Measurements from ENCODE around the gene C20orf96.

DNA sequence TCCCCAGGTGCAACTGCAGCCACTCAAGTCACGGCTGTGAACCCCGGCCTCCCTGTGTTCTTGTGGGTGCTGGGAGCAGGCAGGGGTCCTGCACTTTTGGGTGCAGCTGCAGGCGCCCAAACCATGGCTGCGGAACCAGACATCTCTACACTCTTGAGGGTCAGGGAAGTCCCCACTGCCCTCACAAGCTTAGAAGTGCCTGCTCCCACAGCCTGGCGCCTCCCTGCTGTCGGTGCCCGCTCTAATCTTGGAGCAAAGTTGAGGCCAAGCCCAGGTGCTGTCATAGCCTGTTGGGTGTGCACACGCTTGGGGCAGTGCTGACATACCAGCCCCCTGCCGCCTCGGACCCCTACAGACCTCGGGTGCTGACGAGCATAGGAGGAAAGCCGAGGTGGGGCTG is 26.8 kb downstream of the C20orf96 start:
- TF ChIP-seq NFRKB (IDR thresholded peaks at IDR 0.05) (no peak), FOXA1 (IDR thresholded peaks at IDR 0.05) (no peak), FOXM1 (IDR thresholded peaks at IDR 0.05; ENCODE audit: borderline replicate concordance) (no peak)
